Sciatic nerve (tissue), 2 donors: ENCODE results near the gene PLEKHH1. TPM values are rescaled to one million over a fixed set of nuclear protein-coding genes. Genes with fewer than 3 reads are reported as not detected.
"Not testable (repeated sequence)": the region's sequence is repeated elsewhere in the genome, so short reads cannot be mapped to it uniquely, and the experiment has no call there.

Experiments used
- ATAC-seq: fragments of 200-7000 bp; cut with Tn5 transposase; one replicate; pipeline ENCODE4 v1.9.1; 2020; ENCODE audit warnings: mild to moderate bottlenecking, moderate library complexity
- DNase-seq: peaks from one replicate; pipeline ENCODE4 v3.0.0-alpha.2; 2020; ENCODE audit warnings: low spot score
- intact Hi-C: fragments of 100-400 bp; cut with DNase I; formaldehyde crosslinking; loops from one replicate; pipeline ENCODE4 v1.14.2; 2022
- total RNA-seq: library from RNA; stranded (reverse); fragmentation: NEBNext Ultra II Directional; extraction: Animal tissue kit (Norgen Biotek cat#: 25700); gene quantifications from one replicate; pipeline ENCODE4 v1.2.1, GENCODE V29; 2021
- donor health status: DM: no; HTN: no; CAD: no.
- donor health status: DM: no; HTN: no; CAD: no.

The PLEKHH1 gene
- total RNA-seq, 1 donor from 2014 or later: 6.1 TPM

GRCh38 chr14:67574806-67575205 lies 41.7 kb downstream of the PLEKHH1 start:
- intact Hi-C loops: loop anchor here (5.0 kb wide), 1 partner anchor 148 kb away; no protein-coding TSS in a partner anchor
- DNase-seq (peak; percentile 18), ATAC-seq (no peak)

GRCh38 chr14:67575684-67576083 lies 42.6 kb downstream of the PLEKHH1 start:
- no peak for ATAC-seq
- intact Hi-C loops: no loop called here

GRCh38 chr14:67576216-67576955 lies 43.3 kb downstream of the PLEKHH1 start:
- ATAC-seq: no peak
- peak; percentile 34 for DNase-seq
- intact Hi-C loops: no loop called here

More at GRCh38 chr14:67575684-67576083, 42.6 kb downstream of the PLEKHH1 start:
- DNase-seq: peak; percentile 48

- no peak for ATAC-seq
- DNase-seq: peak; percentile 26
- intact Hi-C loops: no loop called here
Measured at GRCh38 chr14:67577181-67577808, 44.2 kb downstream of the PLEKHH1 start.

GRCh38 chr14:67577909-67578749 lies 45.0 kb downstream of the PLEKHH1 start:
- ATAC-seq: no peak
- intact Hi-C loops: no loop called here
- DNase-seq: peak; percentile 51

GRCh38 chr14:67579040-67579439 lies 46.0 kb downstream of the PLEKHH1 start:
- peak; percentile 28 for DNase-seq
- intact Hi-C loops: no loop called here
- ATAC-seq: no peak

GRCh38 chr14:67579636-67580035 lies 46.5 kb downstream of the PLEKHH1 start:
- ATAC-seq: no peak
- peak; percentile 31 for DNase-seq
- intact Hi-C loops: no loop called here

- DNase-seq (peak; percentile 35), ATAC-seq (no peak)
- intact Hi-C loops: no loop called here
Measured at GRCh38 chr14:67580336-67581171, 47.5 kb downstream of the PLEKHH1 start.

GRCh38 chr14:67581643-67582042 lies 48.6 kb downstream of the PLEKHH1 start:
- ATAC-seq: no peak
- DNase-seq: no peak
- intact Hi-C loops: no loop called here

- ATAC-seq (no peak), DNase-seq (peak; percentile 21)
- intact Hi-C loops: no loop called here
Measured at GRCh38 chr14:67582061-67582460, 49.0 kb downstream of the PLEKHH1 start.

GRCh38 chr14:67583711-67584644 lies 50.9 kb downstream of the PLEKHH1 start:
- peak; percentile 42 for DNase-seq
- ATAC-seq: peak; percentile 80
- intact Hi-C loops: no loop called here

- DNase-seq: peak; percentile 21
- intact Hi-C loops: no loop called here
- no peak for ATAC-seq
Measured at GRCh38 chr14:67584978-67585377, 51.9 kb downstream of the PLEKHH1 start.

- peak; percentile 62 for ATAC-seq
- DNase-seq: no peak
- intact Hi-C loops: no loop called here
Measured at GRCh38 chr14:67586369-67586768, 53.3 kb downstream of the PLEKHH1 start.

GRCh38 chr14:67589204-67589770 lies 56.2 kb downstream of the PLEKHH1 start:
- intact Hi-C loops: no loop called here
- ATAC-seq: no peak
- DNase-seq: no peak

- ATAC-seq, DNase-seq, intact Hi-C loops: not testable (repeated sequence)
Measured at GRCh38 chr14:67593650-67594049, 60.6 kb downstream of the PLEKHH1 start.

GRCh38 chr14:67595392-67595791 lies 62.3 kb downstream of the PLEKHH1 start:
- no peak for DNase-seq
- intact Hi-C loops: no loop called here
- ATAC-seq: no peak
